ENCODE data around the gene RIN1.

DNA sequence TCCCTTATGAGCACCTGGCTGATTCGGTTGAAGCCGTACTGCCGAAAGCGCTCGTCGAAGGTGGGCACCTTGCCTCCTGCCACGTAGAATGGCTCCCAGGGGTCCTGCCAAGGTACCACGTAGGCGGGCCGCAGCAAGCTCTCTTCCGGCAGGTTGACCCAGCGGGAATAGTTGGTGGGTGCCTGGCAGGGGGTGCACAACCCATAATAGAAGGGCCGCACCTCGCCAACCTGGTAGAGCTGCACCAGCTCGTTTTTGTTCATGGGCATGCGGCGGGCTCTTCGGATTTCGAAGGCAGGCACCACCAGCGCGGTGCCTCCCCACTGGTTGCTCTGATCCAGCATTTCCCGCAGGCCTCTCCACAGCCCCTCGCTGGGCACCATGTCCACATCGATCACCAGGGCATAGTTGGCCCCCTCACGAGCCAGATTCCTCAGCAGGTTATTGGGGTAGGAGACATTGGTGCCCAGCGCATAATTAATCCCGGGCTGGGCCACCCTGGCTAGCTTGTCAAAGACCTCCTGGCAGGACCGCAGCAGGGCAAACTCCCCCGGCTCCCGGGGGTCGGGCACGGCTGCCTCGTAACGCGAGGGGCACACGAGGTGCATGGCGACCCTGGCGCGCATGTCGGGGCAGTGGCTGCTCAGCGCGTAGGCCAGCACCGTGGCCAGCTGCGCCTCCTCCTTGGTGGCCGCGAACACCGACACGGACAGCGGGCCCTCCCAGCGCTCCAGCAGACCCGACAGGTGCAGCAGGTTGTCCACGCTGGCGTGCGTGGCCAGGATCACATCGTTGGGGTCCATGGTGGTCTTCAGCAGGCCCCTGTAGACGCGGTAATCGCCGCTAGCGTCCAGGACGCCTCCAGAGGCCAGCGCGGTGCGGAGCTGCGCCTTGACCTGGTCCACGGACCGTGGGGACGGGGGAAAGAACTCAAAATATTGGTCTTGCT lies 10.5 kb upstream of the RIN1 start:
- no peak for TF ChIP-seq JUND (CRISPR knock-in tag; IDR thresholded peaks at IDR 0.05)
- no peak for TF ChIP-seq FOSL1 (CRISPR knock-in tag; IDR thresholded peaks at IDR 0.05; ENCODE audit: borderline replicate concordance)
- TF ChIP-seq MNT (IDR thresholded peaks at IDR 0.05): no peak

Data from HepG2 (cell line).